Fibroblast of lung (primary cell): ENCODE data around the gene FMNL3.

ENCODE experiments used
- EZH2 ChIP-seq: IDR thresholded peaks from 2 replicates; pipeline ENCODE4 v1.5.1; 2012; ENCODE audit warnings: low read length, control low read depth, mild to moderate bottlenecking; ENCODE audit errors: missing control alignments
- TF ChIP-seq, protein P1 (sequence below), 2 donors: IDR thresholded peaks in 1 of 2; conservative IDR thresholded peaks in 1 of 2; 1 replicate in 1 of 2; 2 replicates in 1 of 2; pipeline ENCODE4 v1.5.1; 2011 to 2012; ENCODE audit warnings: low read length in 2 of 2, control low read depth in 1 of 2, inconsistent platforms in 1 of 2, low read depth in 1 of 2, mild to moderate bottlenecking in 1 of 2

DNA sequence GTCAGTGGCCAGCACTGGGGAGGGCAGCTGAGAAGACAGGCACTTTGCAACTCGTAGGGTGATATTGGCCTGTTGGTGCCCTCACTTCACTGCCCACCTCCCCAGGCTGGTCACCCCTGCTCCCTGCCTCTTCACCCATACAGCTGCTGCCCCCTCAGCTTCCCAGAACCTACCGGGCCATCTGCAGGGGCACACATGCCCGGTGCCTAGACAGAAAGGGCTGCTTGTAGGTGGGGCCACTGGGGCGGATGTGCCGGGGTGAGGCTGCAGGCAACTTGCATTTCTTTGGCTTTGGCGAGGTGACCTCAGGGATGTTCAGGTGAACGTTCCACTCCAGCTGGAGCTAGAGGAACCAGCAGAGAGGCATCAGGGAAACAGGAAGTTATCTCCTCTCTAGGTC lies 118.9 kb downstream of the FMNL3 start:
- TF ChIP-seq, protein P1, sequence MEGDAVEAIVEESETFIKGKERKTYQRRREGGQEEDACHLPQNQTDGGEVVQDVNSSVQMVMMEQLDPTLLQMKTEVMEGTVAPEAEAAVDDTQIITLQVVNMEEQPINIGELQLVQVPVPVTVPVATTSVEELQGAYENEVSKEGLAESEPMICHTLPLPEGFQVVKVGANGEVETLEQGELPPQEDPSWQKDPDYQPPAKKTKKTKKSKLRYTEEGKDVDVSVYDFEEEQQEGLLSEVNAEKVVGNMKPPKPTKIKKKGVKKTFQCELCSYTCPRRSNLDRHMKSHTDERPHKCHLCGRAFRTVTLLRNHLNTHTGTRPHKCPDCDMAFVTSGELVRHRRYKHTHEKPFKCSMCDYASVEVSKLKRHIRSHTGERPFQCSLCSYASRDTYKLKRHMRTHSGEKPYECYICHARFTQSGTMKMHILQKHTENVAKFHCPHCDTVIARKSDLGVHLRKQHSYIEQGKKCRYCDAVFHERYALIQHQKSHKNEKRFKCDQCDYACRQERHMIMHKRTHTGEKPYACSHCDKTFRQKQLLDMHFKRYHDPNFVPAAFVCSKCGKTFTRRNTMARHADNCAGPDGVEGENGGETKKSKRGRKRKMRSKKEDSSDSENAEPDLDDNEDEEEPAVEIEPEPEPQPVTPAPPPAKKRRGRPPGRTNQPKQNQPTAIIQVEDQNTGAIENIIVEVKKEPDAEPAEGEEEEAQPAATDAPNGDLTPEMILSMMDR (conservative IDR thresholded peaks at IDR 0.05 in 1 of 2, IDR thresholded peaks at IDR 0.05 in 1 of 2; ENCODE audit: low read depth in 1 of 2, low read length in 2 of 2): no peak
- no peak for TF ChIP-seq EZH2
